Putamen (tissue), 1 donor: ENCODE results near the gene TRAP1.
"Not testable (repeated sequence)": the region's sequence is repeated elsewhere in the genome, so short reads cannot be mapped to it uniquely, and the experiment has no call there.

Experiments used
- DNase-seq: peaks from one replicate; pipeline ENCODE4 v3.0.0-alpha.2; 2016; ENCODE audit warnings: low spot score

The TRAP1 gene

GRCh38 chr16:3611146-3611975 lies 106.0 kb downstream of the TRAP1 start, which contains the start of gene SLX4:
Gene SLX4 (minus strand): TSS chr16:3611606. CDS start chr16:3608964, 2,642 bp downstream.
- DNase-seq: peak; percentile 89

DNA sequence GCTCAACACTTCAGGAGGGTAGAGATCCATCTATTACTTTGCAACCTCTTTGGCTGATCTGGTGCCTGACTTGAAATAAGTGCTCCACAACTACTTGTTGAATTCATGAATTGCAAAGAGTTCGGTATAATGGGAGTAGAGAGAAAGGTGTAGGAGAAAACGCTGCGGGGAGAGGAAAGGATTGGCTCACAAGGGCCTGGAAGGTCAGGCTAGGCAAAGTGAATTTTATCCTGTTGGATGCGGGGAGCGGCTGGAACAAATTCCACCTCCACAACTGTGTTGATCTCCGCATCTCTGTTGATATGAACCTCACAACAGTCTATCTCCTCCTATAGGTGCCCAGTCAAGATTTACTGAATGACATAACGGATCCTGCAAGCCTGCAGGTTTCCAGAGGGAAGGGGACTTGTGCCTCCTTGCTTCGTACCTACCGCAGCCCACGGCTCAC lies 106.6 kb downstream of the TRAP1 start:
- DNase-seq: no peak

- DNase-seq: no peak
Observed at GRCh38 chr16:3609895-3610697, 107.2 kb downstream of the TRAP1 start.

GRCh38 chr16:3608976-3609375 lies 108.3 kb downstream of the TRAP1 start:
- not testable (repeated sequence) for DNase-seq

GRCh38 chr16:3608069-3608468 lies 109.3 kb downstream of the TRAP1 start:
- DNase-seq: no peak
